Naive thymus-derived CD4-positive, alpha-beta T cell (primary cell): ENCODE data around the gene HTR2B. TPM values are rescaled to one million over a fixed set of nuclear protein-coding genes. Genes with fewer than 3 reads are reported as not detected.
A peak's percentile ranks its signal among the peaks of the same experiment; 100 is the strongest.
"Not testable (repeated sequence)": the region's sequence is repeated elsewhere in the genome, so short reads cannot be mapped to it uniquely, and the experiment has no call there.

Experiments used
- ATAC-seq: fragments of 150-1000 bp; cut with Tn5 transposase; 2 replicates; pipeline ENCODE4 v1.10.0; 2021; ENCODE audit warnings: mild to moderate bottlenecking, moderate library complexity
- CTCF ChIA-PET: fragments of 350-600 bp; sonication (Branson Sonifier 250); formaldehyde crosslinking; loops from one replicate; lab custom pipeline; 2021; ENCODE audit warnings: antibody characterized with exemption; lab: Charles Lee
- POLR2A ChIA-PET: fragments of 350-600 bp; sonication (Branson Sonifier 250); formaldehyde crosslinking; loops from one replicate; lab custom pipeline; 2021; ENCODE audit warnings: antibody characterized with exemption, inconsistent platforms; lab: Charles Lee
- DNase-seq, 9 donors: peaks; one replicate each; pipeline versions ENCODE4 v3.0.0 to v3.0.0-alpha.2; 2020 to 2022; ENCODE audit warnings: mixed read lengths in 1 of 9
- H3K27ac ChIP-seq: one replicate; pipeline ENCODE4 v1.7.0; 2013; ENCODE audit warnings: mild to moderate bottlenecking, low read depth, low read length, moderate library complexity
- H3K27me3 ChIP-seq, 2 donors: one replicate each; pipeline ENCODE4 v1.7.0; 2013; ENCODE audit warnings: low read length in 2 of 2, mild to moderate bottlenecking in 2 of 2, moderate library complexity in 2 of 2; ENCODE audit not compliant: control insufficient read depth in 2 of 2, insufficient read depth in 2 of 2
- H3K36me3 ChIP-seq, 3 experiments: 1 replicate in 2 of 3; 2 replicates in 1 of 3; pipeline ENCODE4 v1.7.0; 2013; ENCODE audit warnings: low read length in 3 of 3, mild to moderate bottlenecking in 3 of 3, moderate library complexity in 1 of 3; ENCODE audit not compliant: insufficient read depth in 3 of 3, control insufficient read depth in 2 of 3
- H3K4me1 ChIP-seq, 2 donors: one replicate each; pipeline ENCODE4 v1.7.0; 2013; ENCODE audit warnings: low read length in 2 of 2, mild to moderate bottlenecking in 2 of 2, moderate library complexity in 1 of 2; ENCODE audit not compliant: control insufficient read depth in 2 of 2, insufficient read depth in 2 of 2
- H3K4me3 ChIP-seq: 2 replicates; pipeline ENCODE4 v1.7.0; 2013; ENCODE audit warnings: mild to moderate bottlenecking, low read length
- H3K9me3 ChIP-seq, 3 experiments: 1 replicate in 2 of 3; 2 replicates in 1 of 3; pipeline ENCODE4 v1.7.0; 2013; ENCODE audit warnings: low read length in 3 of 3; ENCODE audit not compliant: control insufficient read depth in 2 of 3
- H3K27ac Mint-ChIP-seq, 9 donors: one replicate each; pipeline ENCODE4 v1.8.0; 2020 to 2022; ENCODE audit warnings: mixed read lengths in 9 of 9, mild to moderate bottlenecking in 8 of 9, moderate library complexity in 5 of 9, inconsistent platforms in 2 of 9
- H3K27me3 Mint-ChIP-seq, 5 donors: one replicate each; pipeline ENCODE4 v1.8.0; 2021 to 2022; ENCODE audit warnings: mixed read lengths in 5 of 5, mild to moderate bottlenecking in 1 of 5
- H3K36me3 Mint-ChIP-seq, 5 donors: one replicate each; pipeline ENCODE4 v1.8.0; 2020 to 2022; ENCODE audit warnings: mixed read lengths in 5 of 5, mild to moderate bottlenecking in 3 of 5, inconsistent platforms in 1 of 5
- H3K4me1 Mint-ChIP-seq, 7 donors: one replicate each; pipeline ENCODE4 v1.8.0; 2020 to 2022; ENCODE audit warnings: mixed read lengths in 7 of 7, mild to moderate bottlenecking in 3 of 7, inconsistent platforms in 1 of 7
- H3K4me3 Mint-ChIP-seq, 10 donors: one replicate each; pipeline ENCODE4 v1.8.0; 2020 to 2022; ENCODE audit warnings: mild to moderate bottlenecking in 10 of 10, mixed read lengths in 10 of 10, moderate library complexity in 6 of 10, inconsistent platforms in 2 of 10
- H3K9me3 Mint-ChIP-seq, 11 donors: one replicate each; pipeline ENCODE4 v1.8.0; 2020 to 2022; ENCODE audit warnings: mixed read lengths in 11 of 11, mild to moderate bottlenecking in 4 of 11, inconsistent platforms in 1 of 11, moderate library complexity in 1 of 11
- intact Hi-C, 2 donors: fragments of 100-400 bp; cut with micrococcal nuclease; formaldehyde crosslinking; loops; one replicate each; pipeline ENCODE4 v1.15.1; 2023
- polyA plus RNA-seq, 2 donors: library from polyadenylated mRNA; unstranded; fragments of 300-500 nt; fragmentation: Illumina TruSeq; gene quantifications; one replicate each; pipeline ENCODE4 v1.2.3, GENCODE V29; 2021
- total RNA-seq, 6 experiments: library from RNA in 5 of 6; stranded (reverse) in 5 of 6; gene quantifications; 1 replicate in 5 of 6; 2 replicates in 1 of 6; pipeline ENCODE4 v1.2.3 and lab custom pipeline; 2021 to 2026

HTR2B gene
- total and polyA plus RNA-seq, 7 experiments from 2014 or later: 0.09 to 0.10 TPM; not detected in 5

DNA sequence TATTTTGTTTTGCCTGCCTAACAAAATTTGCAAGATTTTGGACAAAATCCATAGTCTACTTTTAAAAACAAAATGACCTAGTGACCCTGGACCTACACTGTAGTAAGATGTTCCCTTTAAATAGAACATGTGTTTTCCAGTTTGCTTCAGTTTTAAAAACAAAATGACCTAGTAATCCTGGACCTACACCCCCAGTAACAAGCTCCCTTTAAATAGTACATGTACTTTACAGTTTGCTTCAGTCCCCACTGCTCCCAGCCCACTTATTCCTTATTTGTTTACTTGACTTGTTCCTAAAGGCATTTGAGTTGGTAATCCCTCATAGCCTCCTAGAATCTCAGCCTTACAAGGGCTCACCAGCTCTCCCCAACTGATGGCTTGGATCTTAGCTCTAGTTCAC lies 34.5 kb upstream of the HTR2B start:
- Mint-ChIP-seq H3K27ac (peak overlapping the region in 1 of 9 donors; percentile 16), H3K36me3 (peaks cover 0 to 17% (median 2%) of the 10 kb centered on the region in 5 donors), H3K4me1 (peaks cover 0 to 17% (median 4%) of the 10 kb centered on the region in 7 donors), H3K27me3 (no peaks in the 10 kb centered on the region), H3K4me3 (no peak overlapping the region), H3K9me3 (no peaks in the 10 kb centered on the region)
- Histone ChIP-seq H3K4me3 (no peak overlapping the region), H3K27me3 (no peaks in the 10 kb centered on the region), H3K9me3 (no peaks in the 10 kb centered on the region), H3K4me1 (peaks cover 0 to 6% of the 10 kb centered on the region in 2 donors), H3K36me3 (peaks cover 0 to 14% (median 6%) of the 10 kb centered on the region in 3 experiments), H3K27ac (no peak overlapping the region)
- ATAC-seq (no peak), DNase-seq (no peak)
- intact Hi-C loops: no loop called here
- CTCF ChIA-PET: no interaction called here
- POLR2A ChIA-PET: interaction anchor here (0.7 kb wide), 1 partner anchor 52 kb away, joined by 3 read pairs; no protein-coding TSS in a partner anchor

GRCh38 chr2:231152800-231153557 lies 28.1 kb upstream of the HTR2B start:
- ChIA-PET POLR2A (no interaction called here), CTCF (no interaction called here)
- Histone ChIP-seq H3K9me3 (no peaks in the 10 kb centered on the region), H3K4me3 (no peak overlapping the region), H3K27ac (no peak overlapping the region), H3K4me1 (no peaks in the 10 kb centered on the region), H3K36me3 (peaks cover 0 to 20% (median 10%) of the 10 kb centered on the region in 3 experiments), H3K27me3 (no peaks in the 10 kb centered on the region)
- Mint-ChIP-seq H3K27ac (no peak overlapping the region), H3K9me3 (no peaks in the 10 kb centered on the region), H3K4me1 (no peaks in the 10 kb centered on the region), H3K4me3 (no peak overlapping the region), H3K36me3 (peaks cover 4 to 34% (median 24%) of the 10 kb centered on the region in 5 donors), H3K27me3 (no peaks in the 10 kb centered on the region)
- no peak for DNase-seq
- intact Hi-C loops: no loop called here
- no peak for ATAC-seq

DNA sequence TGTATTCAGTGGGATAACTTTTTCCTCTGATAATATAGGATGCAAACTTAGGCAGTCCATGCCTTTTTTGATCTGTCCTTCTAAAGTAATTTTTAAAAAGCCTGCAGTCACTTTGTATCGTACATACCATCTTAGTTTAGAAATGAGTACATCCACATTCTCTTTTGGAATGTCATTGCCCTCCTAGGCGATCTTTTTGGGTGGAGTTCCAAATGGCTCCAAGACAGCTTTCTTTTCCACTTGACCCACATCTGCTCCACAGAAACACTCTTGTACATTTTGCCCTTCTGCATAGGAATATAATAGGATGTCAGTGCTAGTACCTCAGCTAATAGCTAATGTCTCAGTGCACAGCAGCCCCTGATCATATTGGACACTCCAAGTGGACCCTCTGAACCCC lies 21.8 kb upstream of the HTR2B start:
- no peak for DNase-seq
- Mint-ChIP-seq H3K27ac (no peak overlapping the region), H3K4me3 (no peak overlapping the region), H3K4me1 (no peaks in the 10 kb centered on the region), H3K9me3 (no peaks in the 10 kb centered on the region), H3K36me3 (peaks cover 9 to 41% (median 31%) of the 10 kb centered on the region in 5 donors), H3K27me3 (no peaks in the 10 kb centered on the region)
- Histone ChIP-seq H3K9me3 (no peaks in the 10 kb centered on the region), H3K27me3 (no peaks in the 10 kb centered on the region), H3K4me3 (no peak overlapping the region), H3K27ac (no peak overlapping the region), H3K4me1 (no peaks in the 10 kb centered on the region), H3K36me3 (peaks cover 0 to 21% (median 13%) of the 10 kb centered on the region in 3 experiments)
- intact Hi-C loops: no loop called here
- ChIA-PET POLR2A (no interaction called here), CTCF (no interaction called here)
- no peak for ATAC-seq

DNA sequence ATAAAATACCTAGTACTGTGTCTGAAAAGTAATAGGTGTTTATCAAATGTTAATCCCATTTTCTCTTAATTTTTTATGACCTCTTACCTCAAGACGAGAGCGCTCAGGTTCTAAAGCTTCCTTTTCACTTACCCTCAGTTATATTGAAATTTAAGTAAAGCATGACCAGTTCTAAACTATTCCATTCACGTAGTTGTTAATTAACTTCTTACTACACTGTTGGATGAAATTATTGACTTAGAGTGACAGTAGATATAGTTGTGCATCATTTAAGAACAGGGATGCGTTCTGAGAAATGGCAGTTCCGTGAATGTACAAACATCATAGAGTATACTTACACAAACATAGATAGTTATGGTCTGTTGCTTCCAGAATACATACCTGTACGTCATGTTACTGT lies 20.1 kb upstream of the HTR2B start:
- Mint-ChIP-seq H3K9me3 (no peaks in the 10 kb centered on the region), H3K4me1 (no peaks in the 10 kb centered on the region), H3K4me3 (no peak overlapping the region), H3K36me3 (peaks cover 9 to 41% (median 22%) of the 10 kb centered on the region in 5 donors), H3K27me3 (no peaks in the 10 kb centered on the region), H3K27ac (no peak overlapping the region)
- ATAC-seq: no peak
- no peaks in the 10 kb centered on the region for H3K4me1 ChIP-seq
- no peak overlapping the region for H3K27ac ChIP-seq
- ChIA-PET POLR2A (no interaction called here), CTCF (no interaction called here)
- peaks cover 0 to 21% (median 13%) of the 10 kb centered on the region in 3 experiments for H3K36me3 ChIP-seq
- intact Hi-C loops: no loop called here
- H3K4me3 ChIP-seq: no peak overlapping the region
- H3K9me3 ChIP-seq: no peaks in the 10 kb centered on the region
- DNase-seq: no peak
- H3K27me3 ChIP-seq: no peaks in the 10 kb centered on the region

GRCh38 chr2:231140808-231141207 lies 16.0 kb upstream of the HTR2B start:
- H3K9me3 Mint-ChIP-seq, POLR2A ChIA-PET, H3K27me3 ChIP-seq, H3K9me3 ChIP-seq, H3K4me3 Mint-ChIP-seq, H3K4me3 ChIP-seq, DNase-seq, H3K4me1 Mint-ChIP-seq, ATAC-seq, CTCF ChIA-PET, intact Hi-C loops, H3K27ac Mint-ChIP-seq, H3K36me3 ChIP-seq, H3K4me1 ChIP-seq, H3K27ac ChIP-seq, H3K27me3 Mint-ChIP-seq: not testable (repeated sequence)
- H3K36me3 Mint-ChIP-seq: peaks cover 0 to 18% (median 5%) of the 10 kb centered on the region in 5 donors

- DNase-seq (no peak), ATAC-seq (no peak)
- no peaks in the 10 kb centered on the region for H3K27me3 Mint-ChIP-seq
- H3K4me3 Mint-ChIP-seq: no peak overlapping the region
- Histone ChIP-seq H3K4me3 (no peak overlapping the region), H3K27ac (no peak overlapping the region), H3K27me3 (no peaks in the 10 kb centered on the region), H3K9me3 (no peaks in the 10 kb centered on the region), H3K36me3 (peaks cover 0 to 7% (median 0%) of the 10 kb centered on the region in 3 experiments), H3K4me1 (no peaks in the 10 kb centered on the region)
- peaks cover 0 to 17% (median 5%) of the 10 kb centered on the region in 5 donors for H3K36me3 Mint-ChIP-seq
- H3K9me3 Mint-ChIP-seq: no peaks in the 10 kb centered on the region
- CTCF ChIA-PET: no interaction called here
- intact Hi-C loops: no loop called here
- POLR2A ChIA-PET: no interaction called here
- no peaks in the 10 kb centered on the region for H3K4me1 Mint-ChIP-seq
- H3K27ac Mint-ChIP-seq: no peak overlapping the region
These were observed 15.0 kb upstream of the HTR2B start for GRCh38 chr2:231139796-231140195.

- CTCF ChIA-PET: interaction anchor here (0.7 kb wide), 1 partner anchor 86 kb away, joined by 4 read pairs; no protein-coding TSS in a partner anchor
- DNase-seq (no peak), ATAC-seq (no peak)
- H3K9me3 Mint-ChIP-seq: peaks cover 0 to 1% (median 0%) of the 10 kb centered on the region in 11 donors
- intact Hi-C loops: no loop called here
- no peak overlapping the region for H3K27ac ChIP-seq
- peaks cover 0 to 7% (median 0%) of the 10 kb centered on the region in 3 experiments for H3K36me3 ChIP-seq
- no peak overlapping the region for H3K4me3 ChIP-seq
- H3K36me3 Mint-ChIP-seq: peaks cover 0 to 19% (median 5%) of the 10 kb centered on the region in 5 donors
- no peaks in the 10 kb centered on the region for H3K9me3 ChIP-seq
- POLR2A ChIA-PET: no interaction called here
- H3K4me3 Mint-ChIP-seq: no peak overlapping the region
- H3K27me3 ChIP-seq: no peaks in the 10 kb centered on the region
- H3K27me3 Mint-ChIP-seq: no peaks in the 10 kb centered on the region
- H3K4me1 ChIP-seq: no peaks in the 10 kb centered on the region
- H3K27ac Mint-ChIP-seq: no peak overlapping the region
- peaks cover 0 to 6% (median 0%) of the 10 kb centered on the region in 7 donors for H3K4me1 Mint-ChIP-seq
These were observed 13.9 kb upstream of the HTR2B start for GRCh38 chr2:231138699-231139098.
